Ascending aorta (tissue), 2 donors: ENCODE data around the gene PCBP3. TPM values are rescaled to one million over a fixed set of nuclear protein-coding genes. Genes with fewer than 3 reads are reported as not detected.

Experiments used
- DNase-seq, 2 donors: peaks; one replicate each; pipeline ENCODE4 v3.0.0-alpha.2; 2019; ENCODE audit warnings: low spot score in 2 of 2
- H3K27ac ChIP-seq, 2 donors: fragments of 200-600 bp; sonication (generic); one replicate each; pipeline ENCODE4 v1.5.1; 2016 to 2017; ENCODE audit warnings: mild to moderate bottlenecking in 1 of 2
- H3K27me3 ChIP-seq: fragments of 200-600 bp; sonication (generic); one replicate; pipeline ENCODE4 v1.5.1; 2017
- H3K36me3 ChIP-seq, 2 donors: fragments of 200-600 bp; sonication (generic); one replicate each; pipeline ENCODE4 v1.5.1; 2016
- H3K4me1 ChIP-seq, 2 donors: fragments of 200-600 bp; sonication (generic); one replicate each; pipeline ENCODE4 v1.5.1; 2016 to 2017; ENCODE audit warnings: mild to moderate bottlenecking in 1 of 2
- H3K4me3 ChIP-seq, 2 donors: fragments of 200-600 bp; sonication (generic); one replicate each; pipeline ENCODE4 v1.5.1; 2016 to 2017; ENCODE audit warnings: mild to moderate bottlenecking in 1 of 2
- H3K9me3 ChIP-seq, 2 donors: fragments of 200-600 bp; sonication (generic); one replicate each; pipeline ENCODE4 v1.5.1; 2016
- CTCF ChIP-seq, 3 experiments: fragments of 200-600 bp in 2 of 3; fragments of 450-650 bp in 1 of 3; sonication (generic) in 2 of 3; IDR thresholded peaks; one replicate each; pipeline ENCODE4 v1.5.1; 2016 to 2019; ENCODE audit warnings: antibody characterized with exemption in 3 of 3, mild to moderate bottlenecking in 1 of 3, moderate library complexity in 1 of 3
- intact Hi-C: fragments of 100-400 bp; cut with DNase I; formaldehyde crosslinking; loops from one replicate; pipeline ENCODE4 v1.15.1; 2023
- total RNA-seq: library from RNA; depleted of rRNA; stranded (reverse); fragments of >200 nt; gene quantifications from one replicate; pipeline ENCODE4 v1.1.0, GENCODE V29; 2016

Gene PCBP3
- total RNA-seq, 1 donor from 2014 or later: not detected

GRCh38 chr21:45740491-45741357, 97.2 kb downstream of the PCBP3 start:
- DNase-seq: no peak
- TF ChIP-seq CTCF (IDR thresholded peaks at IDR 0.05): no peak
- Histone ChIP-seq H3K27ac (no peak overlapping the region), H3K4me3 (no peak overlapping the region), H3K27me3 (no peaks in the 10 kb centered on the region), H3K9me3 (no peaks in the 10 kb centered on the region), H3K4me1 (no peaks in the 10 kb centered on the region), H3K36me3 (no peaks in the 10 kb centered on the region)
- intact Hi-C loops: no loop called here

- Histone ChIP-seq H3K36me3 (no peaks in the 10 kb centered on the region), H3K4me1 (no peaks in the 10 kb centered on the region), H3K27me3 (no peaks in the 10 kb centered on the region), H3K4me3 (no peak overlapping the region), H3K9me3 (no peaks in the 10 kb centered on the region), H3K27ac (no peak overlapping the region)
- intact Hi-C loops: no loop called here
- no peak for DNase-seq
- no peak for TF ChIP-seq CTCF (IDR thresholded peaks at IDR 0.05)
Observed at GRCh38 chr21:45741691-45742090, 98.2 kb downstream of the PCBP3 start.

GRCh38 chr21:45742247-45742646, 98.7 kb downstream of the PCBP3 start:
- no peaks in the 10 kb centered on the region for H3K27me3 ChIP-seq
- no peaks in the 10 kb centered on the region for H3K36me3 ChIP-seq
- TF ChIP-seq CTCF (IDR thresholded peaks at IDR 0.05): no peak
- H3K4me3 ChIP-seq: no peak overlapping the region
- DNase-seq: no peak
- no peaks in the 10 kb centered on the region for H3K4me1 ChIP-seq
- no peak overlapping the region for H3K27ac ChIP-seq
- no peaks in the 10 kb centered on the region for H3K9me3 ChIP-seq
- intact Hi-C loops: no loop called here

GRCh38 chr21:45745256-45745655, 101.7 kb downstream of the PCBP3 start:
- Histone ChIP-seq H3K27me3 (no peaks in the 10 kb centered on the region), H3K9me3 (no peaks in the 10 kb centered on the region), H3K4me3 (no peak overlapping the region), H3K4me1 (no peaks in the 10 kb centered on the region), H3K27ac (no peak overlapping the region), H3K36me3 (no peaks in the 10 kb centered on the region)
- intact Hi-C loops: no loop called here
- no peak for DNase-seq
- TF ChIP-seq CTCF (IDR thresholded peaks at IDR 0.05): no peak

- no peak overlapping the region for H3K4me3 ChIP-seq
- H3K27me3 ChIP-seq: no peaks in the 10 kb centered on the region
- no peak for TF ChIP-seq CTCF (IDR thresholded peaks at IDR 0.05)
- H3K36me3 ChIP-seq: no peaks in the 10 kb centered on the region
- DNase-seq: no peak
- intact Hi-C loops: no loop called here
- H3K27ac ChIP-seq: no peak overlapping the region
- no peaks in the 10 kb centered on the region for H3K4me1 ChIP-seq
- H3K9me3 ChIP-seq: no peaks in the 10 kb centered on the region
Observed at GRCh38 chr21:45747233-45747766, 103.8 kb downstream of the PCBP3 start.
